Measurements from ENCODE around the gene EIF2AK2.

EIF2AK2 gene

DNA sequence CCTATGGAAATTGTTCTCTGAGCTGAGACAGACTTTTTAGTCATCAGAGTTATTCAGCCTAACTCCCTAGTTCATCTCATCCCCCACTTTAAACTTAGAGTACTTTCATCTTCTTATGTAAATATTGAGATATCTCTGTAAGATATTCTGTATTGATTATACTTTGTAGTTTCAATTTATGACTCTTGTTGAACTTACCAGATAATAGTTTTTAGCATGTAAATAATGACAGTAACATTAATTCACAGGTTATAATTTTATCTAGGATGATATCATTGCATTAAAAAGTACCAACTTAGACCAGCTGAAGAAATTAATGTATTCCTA, 14.8 kb upstream of the EIF2AK2 start:
- no peak for DNase-seq (ENCODE audit: low read depth in 2 of 2)

DNA sequence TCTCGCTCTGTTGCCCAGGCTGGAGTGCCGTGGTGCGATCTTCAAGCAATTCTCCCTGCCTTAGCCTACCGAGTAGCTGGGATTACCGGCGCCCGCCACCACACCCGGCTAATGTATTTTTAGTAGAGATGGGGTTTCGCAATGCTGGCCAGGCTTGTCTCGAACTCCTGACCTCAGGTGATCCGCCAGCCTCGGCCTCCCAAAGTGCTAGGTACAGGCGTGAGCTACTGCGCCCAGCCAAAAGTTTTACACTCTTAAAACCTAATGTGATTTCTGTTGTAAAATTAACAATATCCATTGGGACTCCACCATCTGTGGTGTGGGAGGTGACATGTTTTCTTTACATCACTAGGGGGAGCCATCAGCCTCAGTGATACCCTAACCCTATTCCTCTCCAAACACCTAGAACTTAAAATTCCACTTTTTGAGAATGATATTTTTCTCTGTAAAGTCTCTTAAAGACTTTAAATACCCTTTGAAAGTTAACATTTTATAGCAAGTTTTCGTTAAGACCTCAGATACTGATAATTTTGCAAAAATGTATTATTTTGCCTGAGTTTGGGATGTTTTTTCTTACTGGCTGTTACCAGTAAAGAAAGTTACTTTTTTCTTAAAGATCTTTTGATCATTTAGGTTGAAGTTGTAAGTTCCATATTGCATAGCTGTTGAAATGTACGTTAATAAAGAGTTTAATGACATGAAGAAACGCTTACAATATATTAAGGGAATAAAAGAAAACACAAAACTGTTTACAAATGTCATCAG, 11.6 kb upstream of the EIF2AK2 start:
- DNase-seq (ENCODE audit: low read depth in 2 of 2) = no peak

DNA sequence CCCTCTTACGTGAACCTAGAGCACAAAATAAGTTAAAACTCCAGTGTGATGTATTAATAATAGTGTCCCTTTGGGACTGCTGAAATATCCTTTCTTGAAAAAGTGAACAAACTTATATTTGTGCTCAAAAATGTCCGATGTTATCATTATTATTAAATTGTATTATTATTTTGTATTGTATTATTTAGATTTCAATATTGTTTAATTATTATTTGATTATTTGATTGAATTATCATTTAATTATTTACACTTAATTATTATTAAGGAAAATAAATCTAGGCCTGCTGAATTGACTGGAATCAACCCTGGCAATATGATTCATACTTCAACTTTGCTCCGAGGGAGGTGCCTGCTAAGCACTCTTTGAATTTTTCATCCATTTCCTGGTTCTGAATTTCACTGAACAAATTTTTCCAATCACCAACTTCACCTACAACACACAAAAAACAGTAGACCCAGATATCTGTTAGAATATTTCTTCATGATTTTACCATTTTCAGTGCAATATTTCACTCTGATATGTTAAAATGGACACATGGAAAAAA, 10.9 kb upstream of the EIF2AK2 start:
- no peak for DNase-seq (ENCODE audit: low read depth in 2 of 2)

DNA sequence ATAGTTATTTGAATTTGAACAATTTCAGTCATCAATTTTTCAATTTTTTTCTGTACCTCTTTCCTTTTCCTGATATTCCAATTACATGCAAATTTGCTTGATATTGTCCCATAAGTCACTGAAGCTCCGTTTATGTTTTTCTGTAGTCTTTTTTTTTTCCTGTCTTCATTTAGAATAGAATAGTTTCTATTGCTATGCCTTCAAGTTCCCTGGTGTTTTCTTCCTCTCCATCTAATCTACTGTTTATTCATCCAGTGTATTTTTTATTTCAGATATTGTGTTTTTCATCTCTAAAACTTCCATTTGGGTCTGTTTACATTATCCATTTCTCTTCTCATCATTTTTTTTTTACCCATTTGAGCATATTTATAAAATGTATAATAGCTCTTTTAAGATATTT, 8.0 kb upstream of the EIF2AK2 start:
- DNase-seq (ENCODE audit: low read depth in 2 of 2) = no peak

DNA sequence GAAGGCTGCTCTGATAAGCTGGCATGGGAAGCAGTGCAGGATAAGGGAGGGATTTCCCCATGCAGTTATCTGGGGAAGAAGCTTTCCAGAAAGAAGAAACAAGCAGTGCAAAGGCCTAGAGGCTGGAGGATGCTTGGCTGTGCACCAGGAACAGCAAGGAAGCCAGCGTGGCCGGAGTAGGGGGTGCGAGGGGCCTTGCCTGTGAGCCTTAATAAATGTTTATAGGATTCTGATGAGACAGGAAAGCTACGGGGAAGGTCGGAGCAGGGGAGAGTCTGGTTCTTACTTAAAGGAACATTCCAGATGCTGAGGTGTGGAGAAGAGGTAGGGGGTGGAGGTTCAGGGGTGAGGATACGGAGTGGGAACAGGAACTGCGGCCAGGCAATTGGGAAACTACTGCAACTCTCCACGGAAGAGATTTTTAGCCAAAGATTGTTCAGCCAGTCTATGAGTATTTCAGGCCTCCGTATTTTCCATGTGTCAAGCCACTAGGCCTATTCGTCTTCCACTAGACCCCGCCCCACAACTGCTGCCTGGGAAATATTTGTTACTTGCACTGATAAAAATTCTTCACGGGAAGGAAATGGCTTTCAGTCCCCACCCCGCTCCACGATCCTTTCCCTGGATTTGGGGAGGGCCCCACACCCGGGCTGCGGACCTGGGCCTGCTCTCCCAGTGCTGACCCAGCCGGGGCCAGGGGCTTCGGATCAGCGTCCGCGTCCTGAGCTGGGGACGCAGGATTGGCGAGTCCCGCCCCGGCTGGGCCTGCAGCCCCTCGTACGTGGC, 516 bp downstream of the EIF2AK2 start:
- peak in 1 of 2 donors; percentile 13 for DNase-seq (ENCODE audit: low read depth in 2 of 2)

DNA sequence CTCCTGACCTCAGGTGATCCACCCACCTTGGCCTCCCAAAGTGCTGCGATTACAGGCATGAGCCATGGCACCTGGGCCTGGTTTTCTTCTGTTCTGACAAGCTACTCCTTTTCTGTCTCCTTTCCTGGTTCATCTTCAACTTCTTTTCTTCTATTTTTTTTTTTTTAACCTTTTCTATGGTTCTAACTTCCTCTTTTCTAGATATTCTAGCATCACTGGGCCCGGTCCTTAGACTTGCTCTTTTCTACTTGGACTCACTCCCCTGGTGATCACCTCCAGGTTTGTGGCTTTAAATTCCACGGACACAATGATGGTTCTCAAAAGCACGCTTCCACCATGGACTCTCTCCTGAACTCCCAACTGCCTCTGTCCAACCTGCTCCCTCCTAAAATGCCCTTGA, 2.0 kb downstream of the EIF2AK2 start:
- DNase-seq (ENCODE audit: low read depth in 2 of 2) = no peak

DNA sequence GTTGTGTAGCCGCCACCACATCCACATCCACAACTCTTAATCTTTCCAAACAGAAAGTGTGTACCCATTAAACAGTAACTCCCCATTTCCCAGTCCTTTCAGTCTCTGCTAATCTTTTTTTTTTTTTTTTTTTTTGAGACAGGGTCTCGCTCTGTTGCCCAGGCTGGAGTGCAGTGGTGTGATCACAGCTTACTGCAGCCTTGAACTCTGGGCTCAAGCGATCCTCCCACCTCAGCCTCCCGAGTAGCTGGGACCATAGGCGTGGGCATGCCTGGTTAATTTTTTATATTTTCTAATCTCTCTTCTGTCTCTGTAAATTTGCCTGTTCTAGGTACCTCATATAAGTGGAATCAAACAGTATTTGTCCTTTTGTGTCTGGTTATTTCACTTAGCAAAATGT, 3.6 kb downstream of the EIF2AK2 start:
- no peak for DNase-seq (ENCODE audit: low read depth in 2 of 2)

DNA sequence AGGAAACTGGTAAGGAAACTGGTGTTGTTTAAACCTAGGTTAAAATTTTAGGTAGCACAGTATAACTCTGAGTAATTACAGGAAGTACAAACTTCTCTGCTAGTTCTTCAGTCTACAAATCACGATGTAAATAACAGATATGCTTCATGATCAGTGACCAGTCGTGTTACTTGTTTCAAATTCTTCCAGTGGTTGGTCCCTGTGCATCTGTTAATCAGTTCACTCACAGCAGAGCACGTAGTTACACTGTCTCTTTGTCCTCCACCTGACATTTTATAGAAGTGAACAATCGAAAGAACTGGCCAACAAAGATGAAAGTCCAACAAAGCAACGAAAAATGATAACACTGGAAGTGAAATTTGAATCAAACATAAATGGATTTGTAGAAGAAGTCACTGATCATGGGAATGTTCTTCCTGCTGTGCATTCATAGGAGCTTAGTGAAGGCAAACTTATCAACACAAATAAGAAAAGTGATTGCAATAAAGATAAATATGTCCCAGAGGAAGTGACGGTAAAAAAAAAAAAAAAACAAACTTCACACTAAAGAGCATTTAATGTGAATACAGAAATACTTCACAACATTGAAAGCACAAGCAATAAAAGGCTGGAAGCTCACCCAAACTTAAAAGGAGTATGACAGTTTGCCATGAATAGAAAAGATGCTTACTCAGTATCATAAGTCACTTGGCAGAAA, 7.0 kb downstream of the EIF2AK2 start:
- no peak for DNase-seq (ENCODE audit: low read depth in 2 of 2)

DNA sequence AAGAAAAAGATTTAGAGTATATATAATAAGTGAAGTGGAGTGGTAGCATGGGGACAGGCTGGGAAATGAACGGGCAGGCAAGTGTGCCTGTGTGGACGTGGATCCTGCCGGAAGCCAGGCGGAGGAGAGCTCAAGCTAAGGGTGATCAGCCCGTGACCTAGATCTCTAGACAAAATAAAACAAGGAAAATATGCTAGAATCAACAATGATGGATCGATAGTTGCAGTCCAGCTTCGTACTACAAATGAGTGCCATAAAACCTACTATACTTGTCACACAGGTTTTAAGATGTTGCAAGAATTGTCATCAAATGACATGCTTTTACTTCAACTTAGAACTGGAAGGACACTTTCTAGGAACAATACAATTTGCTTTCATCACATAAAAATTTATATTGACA, 8.5 kb downstream of the EIF2AK2 start:
- DNase-seq (ENCODE audit: low read depth in 2 of 2) = no peak

DNA sequence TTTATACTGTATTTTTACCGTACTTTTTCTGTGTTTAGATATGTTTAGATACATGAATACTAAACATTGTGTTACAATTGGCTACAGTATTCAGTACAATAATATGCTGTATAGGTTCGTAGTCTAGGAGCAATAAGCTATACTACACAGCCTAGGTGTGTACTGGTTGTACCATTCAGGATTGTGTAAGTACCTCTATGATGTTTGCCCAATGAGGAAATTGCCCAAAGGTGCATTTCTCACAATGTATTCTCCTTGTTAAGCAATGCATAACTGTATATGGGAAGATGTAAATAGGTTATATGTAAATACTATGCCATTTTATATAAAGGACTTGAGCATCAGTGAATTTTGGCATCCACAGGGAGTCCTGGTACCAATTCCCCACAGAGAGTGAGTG, 10.7 kb downstream of the EIF2AK2 start:
- no peak for DNase-seq (ENCODE audit: low read depth in 2 of 2)

DNA sequence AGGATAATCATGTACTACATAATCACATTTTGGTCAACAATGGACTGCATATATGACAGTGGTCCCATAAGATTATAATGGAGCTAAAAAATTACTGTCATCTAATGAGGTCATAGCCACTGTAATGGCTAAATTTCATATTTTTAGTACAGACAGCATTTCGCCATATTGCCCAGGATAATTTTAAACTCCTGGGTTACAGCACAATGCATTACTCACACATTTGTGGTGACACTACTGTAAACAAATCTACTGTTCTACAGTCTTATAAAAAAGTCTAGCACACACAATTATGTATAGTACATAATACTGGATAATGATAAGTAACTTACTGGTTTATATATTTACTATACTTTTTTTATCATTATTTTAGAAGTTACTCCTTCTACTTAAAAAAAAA, 12.8 kb downstream of the EIF2AK2 start:
- no peak for DNase-seq (ENCODE audit: low read depth in 2 of 2)

DNA sequence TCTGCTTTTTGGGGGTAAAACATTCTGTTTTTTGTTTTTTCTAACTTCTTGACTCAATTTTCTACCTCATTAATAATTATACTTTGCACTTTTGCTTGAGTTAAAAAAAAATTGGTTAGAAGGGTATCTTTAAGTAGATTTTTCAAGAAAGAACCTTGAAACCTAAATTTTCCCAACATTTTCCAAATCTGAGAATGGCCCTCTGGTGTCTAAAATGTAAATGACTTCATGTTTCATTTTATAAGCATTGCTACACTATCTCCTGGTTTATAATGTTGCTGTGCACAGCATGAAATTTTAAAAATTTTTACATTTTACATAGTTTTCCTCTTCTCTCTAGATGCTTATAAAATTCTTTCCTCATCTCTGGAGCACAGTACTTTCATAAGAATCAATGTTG, 14.2 kb downstream of the EIF2AK2 start:
- no peak for DNase-seq (ENCODE audit: low read depth in 2 of 2)

DNA sequence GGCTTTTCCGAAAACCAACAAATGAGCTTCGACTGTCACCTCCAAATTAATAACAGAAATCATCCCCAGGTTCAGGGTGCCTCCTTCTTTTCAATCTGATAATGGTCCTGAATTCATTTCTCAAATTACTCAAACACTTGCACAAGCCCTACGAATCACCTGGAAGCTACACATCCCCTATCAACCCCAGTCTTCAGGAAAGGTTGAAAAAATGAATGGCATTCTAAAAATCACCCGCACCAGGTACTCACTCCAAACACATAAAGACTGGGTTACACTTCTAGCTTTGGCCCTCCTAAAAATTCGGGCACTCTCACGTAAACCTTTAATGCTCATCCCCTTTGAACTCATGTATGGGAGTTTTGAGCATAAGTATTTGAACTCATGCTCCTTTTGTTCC, 23.9 kb downstream of the EIF2AK2 start:
- DNase-seq (ENCODE audit: low read depth in 2 of 2) = no peak

DNA sequence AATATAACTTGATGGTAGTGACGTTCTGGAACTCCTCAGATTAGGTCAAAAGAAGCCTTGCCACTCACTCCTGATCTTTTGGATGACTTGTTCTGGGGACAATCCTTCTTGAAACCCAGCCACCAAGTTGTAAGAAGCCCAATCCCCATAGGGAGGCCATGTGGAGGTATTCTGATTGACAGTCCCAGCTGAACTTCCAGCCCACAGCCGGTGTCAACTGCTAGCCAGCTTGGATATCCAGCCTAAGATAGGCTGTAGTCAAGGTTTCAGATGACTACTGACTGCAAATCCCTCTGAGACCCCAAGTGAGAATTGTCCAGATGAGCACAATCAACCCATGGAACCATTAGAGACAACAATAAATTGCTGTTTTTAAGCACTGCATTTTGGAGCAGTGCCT, 31.4 kb downstream of the EIF2AK2 start:
- no peak for DNase-seq (ENCODE audit: low read depth in 2 of 2)

DNA sequence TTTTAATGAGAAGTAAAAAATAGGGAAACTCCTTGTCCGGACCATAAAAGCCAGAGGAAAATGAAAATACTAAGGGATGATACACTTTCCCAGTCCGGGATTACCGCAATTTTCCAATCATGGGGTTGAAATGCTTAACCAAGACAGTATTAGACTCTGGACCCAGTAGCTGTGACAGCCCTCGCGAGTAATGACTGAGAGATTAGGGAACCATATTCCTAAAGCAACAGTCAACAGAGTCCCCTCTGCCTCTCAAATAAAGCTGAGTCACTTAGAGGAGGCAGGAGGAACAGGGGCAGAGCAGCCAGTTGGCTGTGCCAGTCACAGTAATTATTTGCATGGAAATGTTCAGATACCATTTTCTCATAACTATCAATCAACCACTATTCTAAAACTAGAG, 37.6 kb downstream of the EIF2AK2 start:
- no peak for DNase-seq (ENCODE audit: low read depth in 2 of 2)

DNA sequence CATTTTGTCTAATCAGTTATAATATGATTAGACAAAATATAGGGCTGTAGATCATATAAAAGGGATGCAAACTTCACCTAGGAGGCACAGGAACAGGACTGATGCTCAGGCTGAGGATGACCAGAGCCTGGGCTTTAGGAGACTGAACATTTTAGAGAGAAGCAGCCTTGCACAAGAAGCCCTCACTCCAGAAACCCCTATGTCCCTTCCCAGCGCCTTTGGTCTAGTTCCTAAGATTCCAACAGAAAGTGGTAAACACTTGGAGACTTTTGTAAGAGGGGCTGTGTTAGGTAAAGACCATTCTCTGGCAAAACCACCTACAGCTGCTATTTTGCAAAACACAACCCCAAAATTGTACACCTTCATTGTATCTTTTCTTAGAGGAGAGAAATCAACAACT, 39.2 kb downstream of the EIF2AK2 start:
- DNase-seq (ENCODE audit: low read depth in 2 of 2) = no peak

DNA sequence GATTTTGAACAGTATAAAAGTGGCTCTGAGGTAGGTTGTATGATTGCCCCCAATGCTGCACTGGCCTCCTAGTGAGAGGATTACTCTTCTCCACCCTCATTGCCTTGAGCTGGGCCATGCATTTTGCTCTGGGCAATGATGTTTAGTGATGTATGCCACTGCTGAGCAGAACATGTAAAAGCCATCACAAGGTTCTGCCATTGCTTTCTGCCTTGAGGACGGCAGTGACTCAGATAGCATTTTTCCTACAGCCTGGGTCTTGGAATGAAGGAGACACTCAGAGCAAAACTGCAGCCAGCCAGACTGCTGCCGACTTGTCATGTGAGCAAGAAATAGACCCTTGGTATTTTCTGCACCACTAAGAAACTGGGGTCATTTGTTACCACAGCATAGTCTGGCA, 44.8 kb downstream of the EIF2AK2 start:
- DNase-seq (ENCODE audit: low read depth in 2 of 2) = no peak

DNA sequence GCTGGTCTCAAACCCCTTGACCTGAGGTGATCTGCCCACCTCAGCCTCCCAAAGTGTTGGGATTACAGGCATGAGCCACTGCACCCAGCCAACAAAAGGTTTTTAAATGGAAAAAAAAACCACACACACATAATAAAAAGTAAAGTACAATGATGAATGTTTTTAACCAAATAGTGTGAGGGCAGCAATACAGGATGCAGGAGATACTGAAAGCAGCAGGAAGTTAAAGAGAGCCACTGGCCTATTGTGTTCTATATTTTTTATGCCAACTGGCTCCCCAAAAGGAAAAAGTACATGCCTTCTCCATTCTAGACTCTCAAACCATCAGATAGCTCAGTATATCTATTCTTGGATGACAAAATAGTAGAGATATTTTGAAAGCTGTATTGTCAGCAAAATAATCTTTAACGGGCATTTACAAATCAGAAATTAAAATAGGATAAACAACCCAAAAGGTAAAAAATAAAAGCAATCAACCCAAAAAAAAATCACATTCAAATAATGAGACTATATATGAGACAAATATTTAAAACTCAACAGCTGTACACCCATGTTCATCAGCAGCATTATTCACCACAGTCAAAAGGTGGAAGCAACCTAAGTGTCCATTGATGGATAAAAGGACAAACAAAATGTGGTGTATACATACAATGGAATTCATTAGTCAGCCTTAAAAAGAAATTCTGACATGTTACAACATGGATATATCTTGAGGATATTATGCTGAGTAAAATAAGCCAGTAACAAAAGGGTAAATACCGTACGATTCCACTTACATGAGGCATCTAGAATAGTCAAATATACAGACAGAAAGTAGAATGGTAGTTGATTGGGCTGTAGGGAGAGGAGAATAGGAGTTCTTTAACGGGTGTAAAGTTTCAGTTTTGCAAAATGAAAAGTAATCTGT, 46.2 kb downstream of the EIF2AK2 start:
- no peak for DNase-seq (ENCODE audit: low read depth in 2 of 2)

DNA sequence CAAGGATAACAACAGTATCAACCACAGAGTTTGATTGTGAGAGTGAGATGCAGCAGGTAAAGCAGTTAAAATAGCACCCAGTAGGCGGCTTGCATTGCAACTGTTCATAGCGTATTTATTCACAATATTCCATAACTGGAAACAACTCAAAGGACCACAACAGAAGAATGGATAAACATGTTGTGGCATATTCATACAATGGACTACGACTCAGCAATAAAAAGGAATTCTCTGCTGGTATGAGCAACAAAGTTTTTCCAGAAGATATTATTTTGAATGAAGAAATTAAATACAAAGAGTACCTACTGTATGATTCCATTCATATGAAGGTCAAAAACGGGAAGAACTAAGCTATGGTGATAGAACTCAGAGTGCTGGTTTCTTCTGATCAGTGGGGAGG, 47.3 kb downstream of the EIF2AK2 start:
- DNase-seq (ENCODE audit: low read depth in 2 of 2) = no peak

DNA sequence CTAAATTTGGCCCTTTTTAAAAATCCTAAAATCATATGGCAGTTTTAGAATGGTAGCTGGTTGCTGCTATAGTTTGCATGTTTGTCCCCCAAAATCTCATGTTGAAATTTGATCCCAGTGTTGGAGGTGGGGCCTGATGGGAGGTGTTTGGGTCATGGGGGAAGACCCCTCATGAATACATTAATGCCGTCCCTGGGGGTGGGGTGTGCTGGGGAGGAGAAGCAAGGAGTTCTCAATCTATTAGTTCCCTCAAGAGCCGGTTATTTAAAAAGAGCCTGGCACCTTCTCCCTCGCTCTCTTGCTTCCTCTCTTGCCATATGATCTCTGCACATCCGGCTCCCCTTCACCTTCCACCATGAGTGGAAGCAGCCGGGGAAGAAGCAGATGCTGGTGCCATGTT, 51.6 kb downstream of the EIF2AK2 start:
- DNase-seq (ENCODE audit: low read depth in 2 of 2) = no peak

DNA sequence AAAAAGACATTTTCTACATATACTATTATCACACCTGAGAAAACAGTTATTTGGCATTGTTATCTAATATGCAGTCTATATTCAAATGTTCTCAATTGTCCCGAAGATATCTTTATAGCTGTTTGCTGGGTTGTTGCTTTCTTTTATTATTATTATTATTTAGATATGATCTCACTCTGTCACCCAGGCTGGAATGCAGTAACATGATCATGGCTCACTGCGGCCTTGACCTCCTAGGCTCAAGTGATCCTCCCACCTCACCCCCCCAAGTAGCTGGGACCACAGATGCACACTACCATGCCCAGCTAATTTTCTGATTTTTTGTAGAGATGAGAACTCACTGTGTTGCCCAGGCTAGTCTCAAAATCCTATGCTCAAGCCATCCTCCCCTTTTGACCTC, 52.6 kb downstream of the EIF2AK2 start:
- DNase-seq (ENCODE audit: low read depth in 2 of 2) = no peak

DNA sequence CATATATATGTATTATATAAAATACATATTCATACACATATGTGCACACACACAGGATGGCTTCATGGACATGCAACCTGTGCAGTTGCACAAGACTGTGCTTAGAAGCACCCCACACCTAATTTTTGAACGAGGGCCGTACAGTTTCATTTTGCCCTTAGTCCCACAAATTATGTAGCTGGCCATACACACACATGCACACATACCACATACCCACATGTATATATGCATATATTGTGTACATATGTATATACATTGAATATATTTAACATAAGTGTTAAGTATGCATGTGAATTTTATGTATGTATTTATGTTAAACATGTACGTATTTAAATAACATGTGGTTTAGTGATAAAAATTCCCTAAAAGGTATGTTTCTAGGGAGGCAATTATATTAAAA, 54.2 kb downstream of the EIF2AK2 start:
- DNase-seq (ENCODE audit: low read depth in 2 of 2) = no peak

Measured in stimulated activated CD8-positive, alpha-beta memory T cell treated with anti-CD3 and anti-CD28 coated beads, Interleukin-15, amount 100 ng/mL, for 48 hours (primary cell).